ENCODE measurements around the gene WRAP53. TPM values are rescaled to one million over a fixed set of nuclear protein-coding genes. Genes with fewer than 3 reads are reported as not detected.
"Not testable (repeated sequence)": the region's sequence is repeated elsewhere in the genome, so short reads cannot be mapped to it uniquely, and the experiment has no call there.

Gene WRAP53
- 5.3 TPM for total RNA-seq
- long read RNA-seq, full-length matches to known transcripts = 10 of 14 reads
- long read RNA-seq, partial matches to known transcripts = 2 of 14 reads
- long read RNA-seq, other reads (novel, unspliced or antisense) = 2 of 14 reads

GRCh38 chr17:7687908-7688807, at the start of gene WRAP53:
TSS of gene WRAP53 (plus strand) at chr17:7688477. CDS start at chr17:7688649, 172 bp downstream.
- intact Hi-C loops (cut with micrococcal nuclease) = no loop called here
- ATAC-seq = peak; percentile 92
- peak; percentile 96 for DNase-seq

- ATAC-seq (no peak), DNase-seq (no peak)
- intact Hi-C loops (cut with micrococcal nuclease) = no loop called here
These were observed 47.5 kb upstream of the WRAP53 start for GRCh38 chr17:7640783-7641182.

GRCh38 chr17:7641635-7642034, 46.6 kb upstream of the WRAP53 start:
- DNase-seq; ATAC-seq; intact Hi-C loops (cut with micrococcal nuclease): not testable (repeated sequence)

- DNase-seq (no peak), ATAC-seq (no peak)
- intact Hi-C loops (cut with micrococcal nuclease) = no loop called here
These were observed 43.5 kb upstream of the WRAP53 start for GRCh38 chr17:7644775-7645174.

GRCh38 chr17:7646457-7646856, 41.8 kb upstream of the WRAP53 start:
- ATAC-seq = no peak
- intact Hi-C loops (cut with micrococcal nuclease) = no loop called here
- no peak for DNase-seq

GRCh38 chr17:7647018-7647417, 41.3 kb upstream of the WRAP53 start:
- intact Hi-C loops (cut with micrococcal nuclease) = no loop called here
- DNase-seq (no peak), ATAC-seq (no peak)

GRCh38 chr17:7650509-7651096, 37.7 kb upstream of the WRAP53 start, which contains the start of gene ATP1B2:
TSS of gene ATP1B2 (plus strand) at chr17:7650926. CDS start at chr17:7651519, 593 bp downstream.
- intact Hi-C loops (cut with micrococcal nuclease) = no loop called here
- DNase-seq = peak; percentile 81
- peak; percentile 90 for ATAC-seq

- DNase-seq (peak; percentile 29), ATAC-seq (no peak)
- intact Hi-C loops (cut with micrococcal nuclease) = no loop called here
These were observed 37.1 kb upstream of the WRAP53 start for GRCh38 chr17:7651097-7651664.

- DNase-seq = peak; percentile 46
- peak; percentile 49 for ATAC-seq
- intact Hi-C loops (cut with micrococcal nuclease) = no loop called here
These were observed 36.5 kb upstream of the WRAP53 start for GRCh38 chr17:7651665-7652387.

GRCh38 chr17:7652388-7653356, 35.6 kb upstream of the WRAP53 start:
- no peak for ATAC-seq
- intact Hi-C loops (cut with micrococcal nuclease) = no loop called here
- no peak for DNase-seq

GRCh38 chr17:7654832-7655540, 33.3 kb upstream of the WRAP53 start:
- DNase-seq (no peak), ATAC-seq (no peak)
- intact Hi-C loops (cut with micrococcal nuclease) = no loop called here

- intact Hi-C loops (cut with micrococcal nuclease) = no loop called here
- no peak for ATAC-seq
- DNase-seq = no peak
These were observed 32.8 kb upstream of the WRAP53 start for GRCh38 chr17:7655541-7655840.

- peak; percentile 78 for DNase-seq
- intact Hi-C loops (cut with micrococcal nuclease) = no loop called here
- peak; percentile 79 for ATAC-seq
These were observed 31.2 kb upstream of the WRAP53 start for GRCh38 chr17:7656958-7657609.

GRCh38 chr17:7667656-7668406, 20.4 kb upstream of the WRAP53 start:
- no peak for DNase-seq
- intact Hi-C loops (cut with micrococcal nuclease) = no loop called here
- ATAC-seq = no peak

GRCh38 chr17:7668482-7668881, 19.8 kb upstream of the WRAP53 start:
- intact Hi-C loops (cut with micrococcal nuclease) = no loop called here
- DNase-seq (no peak), ATAC-seq (no peak)

- DNase-seq = no peak
- intact Hi-C loops (cut with micrococcal nuclease) = no loop called here
- no peak for ATAC-seq
These were observed 15.0 kb upstream of the WRAP53 start for GRCh38 chr17:7673239-7673638.

- intact Hi-C loops (cut with micrococcal nuclease) = no loop called here
- DNase-seq (no peak), ATAC-seq (no peak)
These were observed 13.3 kb upstream of the WRAP53 start for GRCh38 chr17:7674934-7675333.

Measured in left ventricle myocardium superior (tissue), 1 donor.